GM23338 (cell line): ENCODE data around the gene EML4. TPM values are rescaled to one million over a fixed set of nuclear protein-coding genes. Genes with fewer than 3 reads are reported as not detected.

Experiments used
- ATAC-seq: fragments of 200-7000 bp; cut with Tn5 transposase; 3 replicates; pipeline ENCODE4 v1.9.1; 2020
- DNase-seq: peaks from one replicate; pipeline ENCODE4 v3.0.0-alpha.2; 2015; ENCODE audit warnings: low spot score
- H2AFZ ChIP-seq: fragments of 200-600 bp; sonication (generic); 2 replicates; pipeline ENCODE4 v1.8.0; 2016; ENCODE audit warnings: antibody characterized with exemption, mild to moderate bottlenecking, moderate library complexity
- H3F3A ChIP-seq: fragments of 200-600 bp; sonication (generic); replicated peaks from 2 replicates; pipeline ENCODE4 v1.8.0; 2017; ENCODE audit warnings: antibody characterized with exemption, mixed run types, low read depth
- H3K27ac ChIP-seq: fragments of 200-600 bp; sonication (generic); 2 replicates; pipeline ENCODE4 v1.6.1; 2016; ENCODE audit warnings: low read depth
- H3K27me3 ChIP-seq: fragments of 200-600 bp; sonication (generic); 2 replicates; pipeline ENCODE4 v1.8.0; 2016; ENCODE audit warnings: mild to moderate bottlenecking, mixed run types, moderate library complexity; ENCODE audit not compliant: insufficient read depth
- H3K36me3 ChIP-seq: fragments of 200-600 bp; sonication (generic); 2 replicates; pipeline ENCODE4 v1.8.0; 2016; ENCODE audit warnings: mild to moderate bottlenecking; ENCODE audit not compliant: insufficient read depth
- H3K4me1 ChIP-seq: fragments of 200-600 bp; sonication (generic); 2 replicates; pipeline ENCODE4 v1.8.0; 2016; ENCODE audit warnings: mild to moderate bottlenecking, moderate library complexity; ENCODE audit not compliant: insufficient read depth
- H3K4me2 ChIP-seq: fragments of 200-600 bp; sonication (generic); 2 replicates; pipeline ENCODE4 v1.7.1; 2017; ENCODE audit warnings: mixed run types
- H3K4me3 ChIP-seq: fragments of 200-600 bp; sonication (generic); 2 replicates; pipeline ENCODE4 v1.6.1; 2016; ENCODE audit warnings: mixed run types
- H3K79me2 ChIP-seq: fragments of 200-600 bp; sonication (generic); replicated peaks from 2 replicates; pipeline ENCODE4 v1.8.0; 2017; ENCODE audit warnings: mild to moderate bottlenecking; ENCODE audit not compliant: insufficient read depth
- H3K9me2 ChIP-seq: fragments of 200-600 bp; sonication (generic); 2 replicates; pipeline ENCODE4 v1.8.0; 2017; ENCODE audit not compliant: insufficient read depth
- H4K20me1 ChIP-seq: fragments of 200-600 bp; sonication (generic); replicated peaks from 2 replicates; pipeline ENCODE4 v1.8.0; 2017; ENCODE audit warnings: mild to moderate bottlenecking; ENCODE audit not compliant: insufficient read depth
- H3K27ac Mint-ChIP-seq: 2 replicates; pipeline ENCODE4 v1.8.0; 2020; ENCODE audit warnings: inconsistent platforms, mild to moderate bottlenecking, moderate library complexity, mixed read lengths
- H3K27me3 Mint-ChIP-seq: 3 replicates; pipeline ENCODE4 v1.8.0; 2022; ENCODE audit warnings: low read depth, mild to moderate bottlenecking, moderate library complexity, mixed read lengths, inconsistent platforms; ENCODE audit not compliant: insufficient read depth, poor library complexity
- H3K36me3 Mint-ChIP-seq: 3 replicates; pipeline ENCODE4 v1.8.0; 2021; ENCODE audit warnings: low read depth, mild to moderate bottlenecking, inconsistent platforms, moderate library complexity, mixed read lengths
- H3K4me1 Mint-ChIP-seq: 3 replicates; pipeline ENCODE4 v1.8.0; 2020; ENCODE audit warnings: mild to moderate bottlenecking, inconsistent platforms, mixed read lengths
- H3K4me3 Mint-ChIP-seq: 3 replicates; pipeline ENCODE4 v1.8.0; 2021; ENCODE audit warnings: moderate library complexity, mild to moderate bottlenecking, inconsistent platforms, mixed read lengths
- H3K9me3 Mint-ChIP-seq: 3 replicates; pipeline ENCODE4 v1.8.0; 2020; ENCODE audit warnings: moderate library complexity, mild to moderate bottlenecking, inconsistent platforms, mixed read lengths
- CTCF ChIP-seq, 2 experiments: fragments of 200-600 bp in 1 of 2; sonication (generic) in 1 of 2; conservative IDR thresholded peaks; 2 replicates each; pipeline versions ENCODE4 v1.5.1 to v1.6.1; 2016 to 2017; ENCODE audit warnings: antibody characterized with exemption in 2 of 2, low read depth in 2 of 2, mild to moderate bottlenecking in 2 of 2, moderate library complexity in 1 of 2
- EZH2phosphoT487 ChIP-seq: fragments of 200-600 bp; sonication (generic); IDR thresholded peaks from one replicate; pipeline ENCODE4 v1.8.1; 2018; ENCODE audit warnings: antibody characterized with exemption; ENCODE audit not compliant: unreplicated experiment
- NANOG ChIP-seq: IDR thresholded peaks from 2 replicates; pipeline ENCODE4 v1.6.1; 2016; ENCODE audit warnings: antibody characterized with exemption, borderline replicate concordance
- POLR2AphosphoS5 ChIP-seq: IDR thresholded peaks from 2 replicates; pipeline ENCODE4 v1.6.1; 2016; ENCODE audit warnings: antibody characterized with exemption, low read depth
- ZNF114 ChIP-seq: fragments of 250-450 bp; sonication (Bioruptor Pico); IDR thresholded peaks from 2 replicates; pipeline ENCODE4 v1.5.0; 2020; ENCODE audit warnings: mild to moderate bottlenecking, moderate library complexity
- ZNF331 ChIP-seq: fragments of 250-450 bp; sonication (Bioruptor Pico); IDR thresholded peaks from 2 replicates; pipeline ENCODE4 v1.5.0; 2020; ENCODE audit warnings: low read depth, mild to moderate bottlenecking, moderate library complexity
- polyA plus RNA-seq: library from polyadenylated mRNA; unstranded; fragments of >200 nt; fragmentation: Nextera tagmentation; extraction: Ambion mirVana; gene quantifications from 2 replicates; pipeline ENCODE4 v1.2.1, GENCODE V29; 2016
- total RNA-seq: library from RNA; depleted of rRNA; stranded (reverse); fragments of >200 nt; shearing (Covaris generic); gene quantifications from 2 replicates; pipeline ENCODE4 v1.2.3, GENCODE V29; 2014
- TF ChIP-seq, protein P1 (sequence below): IDR thresholded peaks from 2 replicates; pipeline ENCODE4 v1.6.1; 2016; ENCODE audit warnings: antibody characterized with exemption
- TF ChIP-seq, protein P2 (sequence below): IDR thresholded peaks from one replicate; pipeline ENCODE4 v1.6.1; 2018; ENCODE audit warnings: antibody characterized with exemption; ENCODE audit not compliant: unreplicated experiment
- TF ChIP-seq, protein P3 (sequence below): fragments of 250-450 bp; sonication (Bioruptor Pico); IDR thresholded peaks from 2 replicates; pipeline ENCODE4 v1.5.0; 2020; ENCODE audit warnings: mild to moderate bottlenecking, moderate library complexity

Gene EML4
- total and polyA plus RNA-seq, 2 experiments from 2014 or later, result 65.3 to 115 TPM

DNA sequence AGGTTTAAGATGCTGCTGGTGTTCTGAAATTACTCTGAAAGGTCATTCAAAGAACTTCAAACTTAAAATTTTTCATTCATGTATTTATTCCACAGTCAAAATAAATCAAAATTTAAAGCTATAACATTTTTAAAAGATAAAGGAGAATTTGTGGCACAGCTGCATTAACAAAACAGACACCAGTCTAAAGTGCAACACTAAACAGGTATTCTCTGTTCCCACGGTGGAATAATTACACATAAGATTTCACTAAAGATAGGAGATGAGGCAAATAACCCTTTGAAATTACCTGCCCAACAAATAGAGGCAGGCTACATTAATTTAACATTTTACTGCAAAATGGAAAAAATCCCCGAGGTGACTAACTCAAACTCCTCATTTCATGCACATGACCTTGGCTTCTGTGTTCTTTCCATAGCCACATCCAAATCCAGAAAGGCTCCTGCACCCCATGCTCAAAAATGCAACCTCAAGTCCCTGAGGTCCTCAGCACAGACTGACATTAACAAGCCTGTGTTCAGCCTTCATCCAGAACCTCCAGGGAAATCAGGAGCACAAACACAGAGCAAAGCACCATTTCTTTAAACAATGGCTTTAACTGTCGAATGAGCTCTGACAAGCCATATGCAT is 181.4 kb downstream of the EML4 start:
- ATAC-seq (no peak), DNase-seq (no peak)
- H3K79me2 ChIP-seq, result peaks cover 94% of the 10 kb centered on the region
- Mint-ChIP-seq H3K27ac (no peak overlapping the region), H3K4me1 (0 out of 3 replicates have a peak, but pooled peaks cover 2% of the 10 kb centered on the region), H3K9me3 (no peaks in the 10 kb centered on the region), H3K27me3 (no peaks in the 10 kb centered on the region), H3K36me3 (peaks cover 27% of the 10 kb centered on the region), H3K4me3 (no peak overlapping the region)
- H3K4me1 ChIP-seq, result no peaks in the 10 kb centered on the region; the same call in 1 of the 2 replicates
- TF ChIP-seq, protein P1, sequence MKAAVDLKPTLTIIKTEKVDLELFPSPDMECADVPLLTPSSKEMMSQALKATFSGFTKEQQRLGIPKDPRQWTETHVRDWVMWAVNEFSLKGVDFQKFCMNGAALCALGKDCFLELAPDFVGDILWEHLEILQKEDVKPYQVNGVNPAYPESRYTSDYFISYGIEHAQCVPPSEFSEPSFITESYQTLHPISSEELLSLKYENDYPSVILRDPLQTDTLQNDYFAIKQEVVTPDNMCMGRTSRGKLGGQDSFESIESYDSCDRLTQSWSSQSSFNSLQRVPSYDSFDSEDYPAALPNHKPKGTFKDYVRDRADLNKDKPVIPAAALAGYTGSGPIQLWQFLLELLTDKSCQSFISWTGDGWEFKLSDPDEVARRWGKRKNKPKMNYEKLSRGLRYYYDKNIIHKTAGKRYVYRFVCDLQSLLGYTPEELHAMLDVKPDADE, result no peak
- TF ChIP-seq EZH2phosphoT487 (no peak), ZNF114 (CRISPR knock-in tag) (no peak), NANOG (no peak), ZNF331 (CRISPR knock-in tag) (no peak), POLR2AphosphoS5 (no peak), CTCF (conservative IDR thresholded peaks at IDR 0.05; ENCODE audit: low read depth in 2 of 2) (no peak)
- TF ChIP-seq, protein P2, sequence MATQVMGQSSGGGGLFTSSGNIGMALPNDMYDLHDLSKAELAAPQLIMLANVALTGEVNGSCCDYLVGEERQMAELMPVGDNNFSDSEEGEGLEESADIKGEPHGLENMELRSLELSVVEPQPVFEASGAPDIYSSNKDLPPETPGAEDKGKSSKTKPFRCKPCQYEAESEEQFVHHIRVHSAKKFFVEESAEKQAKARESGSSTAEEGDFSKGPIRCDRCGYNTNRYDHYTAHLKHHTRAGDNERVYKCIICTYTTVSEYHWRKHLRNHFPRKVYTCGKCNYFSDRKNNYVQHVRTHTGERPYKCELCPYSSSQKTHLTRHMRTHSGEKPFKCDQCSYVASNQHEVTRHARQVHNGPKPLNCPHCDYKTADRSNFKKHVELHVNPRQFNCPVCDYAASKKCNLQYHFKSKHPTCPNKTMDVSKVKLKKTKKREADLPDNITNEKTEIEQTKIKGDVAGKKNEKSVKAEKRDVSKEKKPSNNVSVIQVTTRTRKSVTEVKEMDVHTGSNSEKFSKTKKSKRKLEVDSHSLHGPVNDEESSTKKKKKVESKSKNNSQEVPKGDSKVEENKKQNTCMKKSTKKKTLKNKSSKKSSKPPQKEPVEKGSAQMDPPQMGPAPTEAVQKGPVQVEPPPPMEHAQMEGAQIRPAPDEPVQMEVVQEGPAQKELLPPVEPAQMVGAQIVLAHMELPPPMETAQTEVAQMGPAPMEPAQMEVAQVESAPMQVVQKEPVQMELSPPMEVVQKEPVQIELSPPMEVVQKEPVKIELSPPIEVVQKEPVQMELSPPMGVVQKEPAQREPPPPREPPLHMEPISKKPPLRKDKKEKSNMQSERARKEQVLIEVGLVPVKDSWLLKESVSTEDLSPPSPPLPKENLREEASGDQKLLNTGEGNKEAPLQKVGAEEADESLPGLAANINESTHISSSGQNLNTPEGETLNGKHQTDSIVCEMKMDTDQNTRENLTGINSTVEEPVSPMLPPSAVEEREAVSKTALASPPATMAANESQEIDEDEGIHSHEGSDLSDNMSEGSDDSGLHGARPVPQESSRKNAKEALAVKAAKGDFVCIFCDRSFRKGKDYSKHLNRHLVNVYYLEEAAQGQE, result no peak
- TF ChIP-seq, protein P3, sequence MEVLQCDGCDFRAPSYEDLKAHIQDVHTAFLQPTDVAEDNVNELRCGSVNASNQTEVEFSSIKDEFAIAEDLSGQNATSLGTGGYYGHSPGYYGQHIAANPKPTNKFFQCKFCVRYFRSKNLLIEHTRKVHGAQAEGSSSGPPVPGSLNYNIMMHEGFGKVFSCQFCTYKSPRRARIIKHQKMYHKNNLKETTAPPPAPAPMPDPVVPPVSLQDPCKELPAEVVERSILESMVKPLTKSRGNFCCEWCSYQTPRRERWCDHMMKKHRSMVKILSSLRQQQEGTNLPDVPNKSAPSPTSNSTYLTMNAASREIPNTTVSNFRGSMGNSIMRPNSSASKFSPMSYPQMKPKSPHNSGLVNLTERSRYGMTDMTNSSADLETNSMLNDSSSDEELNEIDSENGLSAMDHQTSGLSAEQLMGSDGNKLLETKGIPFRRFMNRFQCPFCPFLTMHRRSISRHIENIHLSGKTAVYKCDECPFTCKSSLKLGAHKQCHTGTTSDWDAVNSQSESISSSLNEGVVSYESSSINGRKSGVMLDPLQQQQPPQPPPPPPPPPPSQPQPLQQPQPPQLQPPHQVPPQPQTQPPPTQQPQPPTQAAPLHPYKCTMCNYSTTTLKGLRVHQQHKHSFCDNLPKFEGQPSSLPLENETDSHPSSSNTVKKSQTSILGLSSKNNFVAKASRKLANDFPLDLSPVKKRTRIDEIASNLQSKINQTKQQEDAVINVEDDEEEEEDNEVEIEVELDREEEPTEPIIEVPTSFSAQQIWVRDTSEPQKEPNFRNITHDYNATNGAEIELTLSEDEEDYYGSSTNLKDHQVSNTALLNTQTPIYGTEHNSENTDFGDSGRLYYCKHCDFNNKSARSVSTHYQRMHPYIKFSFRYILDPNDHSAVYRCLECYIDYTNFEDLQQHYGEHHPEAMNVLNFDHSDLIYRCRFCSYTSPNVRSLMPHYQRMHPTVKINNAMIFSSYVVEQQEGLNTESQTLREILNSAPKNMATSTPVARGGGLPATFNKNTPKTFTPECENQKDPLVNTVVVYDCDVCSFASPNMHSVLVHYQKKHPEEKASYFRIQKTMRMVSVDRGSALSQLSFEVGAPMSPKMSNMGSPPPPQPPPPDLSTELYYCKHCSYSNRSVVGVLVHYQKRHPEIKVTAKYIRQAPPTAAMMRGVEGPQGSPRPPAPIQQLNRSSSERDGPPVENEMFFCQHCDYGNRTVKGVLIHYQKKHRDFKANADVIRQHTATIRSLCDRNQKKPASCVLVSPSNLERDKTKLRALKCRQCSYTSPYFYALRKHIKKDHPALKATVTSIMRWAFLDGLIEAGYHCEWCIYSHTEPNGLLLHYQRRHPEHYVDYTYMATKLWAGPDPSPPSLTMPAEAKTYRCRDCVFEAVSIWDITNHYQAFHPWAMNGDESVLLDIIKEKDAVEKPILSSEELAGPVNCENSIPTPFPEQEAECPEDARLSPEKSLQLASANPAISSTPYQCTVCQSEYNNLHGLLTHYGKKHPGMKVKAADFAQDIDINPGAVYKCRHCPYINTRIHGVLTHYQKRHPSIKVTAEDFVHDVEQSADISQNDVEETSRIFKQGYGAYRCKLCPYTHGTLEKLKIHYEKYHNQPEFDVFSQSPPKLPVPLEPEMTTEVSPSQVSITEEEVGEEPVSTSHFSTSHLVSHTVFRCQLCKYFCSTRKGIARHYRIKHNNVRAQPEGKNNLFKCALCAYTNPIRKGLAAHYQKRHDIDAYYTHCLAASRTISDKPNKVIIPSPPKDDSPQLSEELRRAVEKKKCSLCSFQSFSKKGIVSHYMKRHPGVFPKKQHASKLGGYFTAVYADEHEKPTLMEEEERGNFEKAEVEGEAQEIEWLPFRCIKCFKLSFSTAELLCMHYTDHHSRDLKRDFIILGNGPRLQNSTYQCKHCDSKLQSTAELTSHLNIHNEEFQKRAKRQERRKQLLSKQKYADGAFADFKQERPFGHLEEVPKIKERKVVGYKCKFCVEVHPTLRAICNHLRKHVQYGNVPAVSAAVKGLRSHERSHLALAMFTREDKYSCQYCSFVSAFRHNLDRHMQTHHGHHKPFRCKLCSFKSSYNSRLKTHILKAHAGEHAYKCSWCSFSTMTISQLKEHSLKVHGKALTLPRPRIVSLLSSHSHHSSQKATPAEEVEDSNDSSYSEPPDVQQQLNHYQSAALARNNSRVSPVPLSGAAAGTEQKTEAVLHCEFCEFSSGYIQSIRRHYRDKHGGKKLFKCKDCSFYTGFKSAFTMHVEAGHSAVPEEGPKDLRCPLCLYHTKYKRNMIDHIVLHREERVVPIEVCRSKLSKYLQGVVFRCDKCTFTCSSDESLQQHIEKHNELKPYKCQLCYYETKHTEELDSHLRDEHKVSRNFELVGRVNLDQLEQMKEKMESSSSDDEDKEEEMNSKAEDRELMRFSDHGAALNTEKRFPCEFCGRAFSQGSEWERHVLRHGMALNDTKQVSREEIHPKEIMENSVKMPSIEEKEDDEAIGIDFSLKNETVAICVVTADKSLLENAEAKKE, result no peak
- H3K9me2 ChIP-seq, result no peaks in the 10 kb centered on the region
- no peaks in the 10 kb centered on the region for H3K27me3 ChIP-seq
- H3K27ac ChIP-seq, result no peak overlapping the region
- peaks cover 10% of the 10 kb centered on the region for H4K20me1 ChIP-seq
- peaks cover 4% of the 10 kb centered on the region for H3K36me3 ChIP-seq
- H3K4me3 ChIP-seq, result no peak overlapping the region
- no peak overlapping the region for H3K4me2 ChIP-seq
- peaks cover 3% of the 10 kb centered on the region; the same call in 1 of the 2 replicates for H3F3A ChIP-seq
- H2AFZ ChIP-seq, result no peak overlapping the region
